ENCODE data around the gene HOXA4. TPM values are rescaled to one million over a fixed set of nuclear protein-coding genes. Genes with fewer than 3 reads are reported as not detected.

Gene HOXA4
- total and polyA plus RNA-seq, 3 experiments from 2014 or later = 0.11 to 0.20 TPM; not detected in 1

DNA sequence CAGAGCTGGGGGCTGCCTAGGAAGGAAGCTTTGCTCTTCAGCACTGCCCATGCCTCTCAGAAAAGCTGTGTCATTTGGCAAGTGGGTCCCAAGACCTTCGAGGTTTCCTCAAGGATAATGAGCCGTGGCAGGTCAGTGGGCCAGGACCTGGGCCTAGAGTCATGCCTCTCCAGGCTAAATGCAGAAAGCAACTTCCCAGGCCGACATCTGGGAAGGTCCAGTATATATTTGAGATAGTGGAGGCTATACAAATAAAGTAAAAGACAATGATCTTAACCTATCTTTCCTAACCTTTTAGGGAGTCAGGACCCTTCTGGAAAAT is 45.9 kb upstream of the HOXA4 start:
- CTCF ChIA-PET = interaction anchor here (1.0 to 5.2 kb wide), 5 partner anchors 10 to 494 kb away, joined by 3 to 31 read pairs (median 4); no protein-coding TSS in a partner anchor
- H3K27ac ChIP-seq (ENCODE audit: low read depth, low read length) = no peak overlapping the region
- Mint-ChIP-seq H3K27me3 (peaks cover 58 to 75% of the 10 kb centered on the region in 2 donors), H3K9me3 (peaks cover 0 to 11% (median 3%) of the 10 kb centered on the region in 5 donors), H3K4me1 (peaks cover 19 to 26% (median 19%) of the 10 kb centered on the region in 3 donors), H3K4me3 (peak overlapping the region in 1 of 7 donors; percentile 34), H3K27ac (peak overlapping the region in 1 of 8 donors; percentile 23), H3K36me3 (no peaks in the 10 kb centered on the region)
- peak in 1 of 5 donors; percentile 18 for DNase-seq
- no peaks in the 10 kb centered on the region for H3K36me3 ChIP-seq (ENCODE audit: insufficient read depth, low read length)
- POLR2A ChIA-PET = no interaction called here
- peaks cover 50% of the 10 kb centered on the region for H3K27me3 ChIP-seq (ENCODE audit: insufficient read depth, low read length, poor library complexity, severe bottlenecking)
- H3K9me3 ChIP-seq (ENCODE audit: low read length) = no peaks in the 10 kb centered on the region
- H3K4me3 ChIP-seq (ENCODE audit: low read length) = no peak overlapping the region
- peaks cover 29% of the 10 kb centered on the region for H3K4me1 ChIP-seq (ENCODE audit: insufficient read depth, low read length)

DNA sequence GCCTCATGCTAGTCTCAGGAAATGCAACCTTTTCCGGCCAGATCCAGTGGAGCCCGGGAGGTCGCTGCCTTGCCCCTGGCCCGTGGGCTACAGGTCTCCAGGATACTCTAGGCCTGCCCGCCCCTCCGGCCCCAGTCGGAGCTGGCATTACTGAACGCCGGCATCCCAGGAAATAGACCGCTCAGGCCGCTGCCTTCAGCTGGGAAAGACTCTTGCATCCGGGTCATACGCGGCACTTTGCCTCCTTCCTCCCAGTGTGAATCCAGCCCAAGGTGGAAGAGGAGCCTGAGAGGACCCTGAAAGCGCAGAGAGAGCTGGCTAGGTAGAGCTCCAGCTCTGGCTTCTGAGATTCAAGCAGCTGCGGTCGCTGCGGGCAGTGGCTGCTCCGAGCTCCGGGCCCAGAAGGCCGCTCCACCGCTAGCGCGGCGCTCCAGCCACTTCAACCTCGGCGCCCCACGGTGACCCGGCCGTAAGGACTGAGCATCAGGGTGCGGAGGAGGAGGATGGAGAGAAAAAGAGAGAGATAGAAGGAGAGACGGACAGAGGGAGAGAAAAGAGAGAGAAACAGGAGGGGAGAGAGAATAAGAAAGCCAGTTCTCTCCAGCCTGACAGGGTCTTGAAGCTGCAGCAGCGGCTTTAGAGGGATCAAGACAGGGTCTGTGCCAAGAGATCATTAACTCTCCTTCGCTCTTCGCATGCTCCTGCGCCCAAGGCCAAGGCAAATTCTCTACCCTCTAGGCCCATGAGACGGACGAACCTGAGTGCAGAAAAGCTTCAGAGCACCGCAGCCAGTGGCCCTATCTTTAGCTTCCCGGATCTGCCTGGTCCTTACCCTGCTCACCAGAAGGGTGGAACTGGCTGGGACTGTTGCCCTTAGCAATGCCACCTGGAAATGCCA is 45.3 kb upstream of the HOXA4 start:
- Mint-ChIP-seq H3K27me3 (peaks cover 61 to 75% of the 10 kb centered on the region in 2 donors), H3K9me3 (peaks cover 0 to 11% (median 3%) of the 10 kb centered on the region in 5 donors), H3K36me3 (no peaks in the 10 kb centered on the region), H3K4me3 (peak overlapping the region in 1 of 7 donors; percentile 54), H3K4me1 (peaks cover 20 to 27% (median 22%) of the 10 kb centered on the region in 3 donors), H3K27ac (no peak overlapping the region)
- Histone ChIP-seq H3K4me3 (ENCODE audit: low read length) (no peak overlapping the region), H3K9me3 (ENCODE audit: low read length) (no peaks in the 10 kb centered on the region), H3K27me3 (ENCODE audit: insufficient read depth, low read length, poor library complexity, severe bottlenecking) (peaks cover 56% of the 10 kb centered on the region), H3K4me1 (ENCODE audit: insufficient read depth, low read length) (peaks cover 29% of the 10 kb centered on the region), H3K27ac (ENCODE audit: low read depth, low read length) (no peak overlapping the region), H3K36me3 (ENCODE audit: insufficient read depth, low read length) (no peaks in the 10 kb centered on the region)
- ChIA-PET POLR2A (no interaction called here), CTCF (interaction anchor here (1.0 to 5.2 kb wide), 7 partner anchors 9 to 493 kb away, joined by 3 to 31 read pairs (median 4); no protein-coding TSS in a partner anchor)
- peak in 1 of 5 donors; percentile 24 for DNase-seq

DNA sequence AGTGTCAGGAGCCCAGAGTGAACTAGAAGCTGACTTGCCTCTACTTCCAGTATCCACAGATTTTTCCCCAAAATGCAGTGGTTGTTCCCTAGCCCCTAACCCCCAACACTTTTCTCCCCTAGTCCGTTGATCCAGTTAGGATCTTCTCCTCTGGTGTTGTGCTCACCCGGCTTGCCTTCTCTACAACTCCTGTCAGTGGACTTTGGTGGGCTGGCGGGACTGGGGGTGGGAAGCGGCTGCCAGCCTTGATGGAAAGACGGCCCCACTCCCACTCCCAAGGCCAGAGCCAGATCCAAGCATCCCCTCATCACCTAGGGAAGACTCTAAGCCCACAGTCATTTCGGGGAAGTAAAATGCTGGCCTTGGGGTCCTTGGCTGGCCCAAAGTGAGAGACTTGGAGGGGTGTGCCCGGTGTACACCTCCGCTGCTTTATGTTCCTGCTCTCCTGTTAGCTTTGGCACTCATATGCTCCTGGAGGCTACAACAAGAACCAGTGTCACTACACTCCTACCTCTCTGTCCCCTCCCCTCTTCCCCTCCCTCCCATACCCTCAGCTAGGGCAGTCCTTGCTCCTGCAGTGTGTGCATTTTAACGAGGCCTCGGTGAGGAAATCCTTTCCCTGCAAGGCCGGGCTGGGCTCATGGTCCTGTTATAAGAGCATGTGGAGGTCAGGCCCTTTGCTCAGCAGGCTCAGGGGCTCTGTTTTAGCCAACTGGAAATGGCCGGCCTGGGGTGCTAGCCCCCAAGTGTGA is 44.5 kb upstream of the HOXA4 start:
- peaks cover 65 to 78% of the 10 kb centered on the region in 2 donors for H3K27me3 Mint-ChIP-seq
- H3K4me1 Mint-ChIP-seq = peaks cover 20 to 28% (median 22%) of the 10 kb centered on the region in 3 donors
- H3K27ac Mint-ChIP-seq = peak overlapping the region in 2 of 8 donors; percentile 33 to 65
- peak in 1 of 5 donors; percentile 27 for DNase-seq
- CTCF ChIA-PET = interaction anchor here (0.8 to 5.2 kb wide), 6 partner anchors 9 to 24 kb away, joined by 3 to 31 read pairs (median 5); no protein-coding TSS in a partner anchor
- H3K9me3 ChIP-seq (ENCODE audit: low read length) = no peaks in the 10 kb centered on the region
- H3K9me3 Mint-ChIP-seq = peaks cover 0 to 11% (median 3%) of the 10 kb centered on the region in 5 donors
- POLR2A ChIA-PET = no interaction called here
- peaks cover 32% of the 10 kb centered on the region for H3K4me1 ChIP-seq (ENCODE audit: insufficient read depth, low read length)
- no peaks in the 10 kb centered on the region for H3K36me3 Mint-ChIP-seq
- peak overlapping the region; percentile 2 to 83 (median 54) for H3K4me3 Mint-ChIP-seq
- H3K36me3 ChIP-seq (ENCODE audit: insufficient read depth, low read length) = no peaks in the 10 kb centered on the region
- H3K4me3 ChIP-seq (ENCODE audit: low read length) = no peak overlapping the region
- H3K27me3 ChIP-seq (ENCODE audit: insufficient read depth, low read length, poor library complexity, severe bottlenecking) = peaks cover 64% of the 10 kb centered on the region
- H3K27ac ChIP-seq (ENCODE audit: low read depth, low read length) = no peak overlapping the region

DNA sequence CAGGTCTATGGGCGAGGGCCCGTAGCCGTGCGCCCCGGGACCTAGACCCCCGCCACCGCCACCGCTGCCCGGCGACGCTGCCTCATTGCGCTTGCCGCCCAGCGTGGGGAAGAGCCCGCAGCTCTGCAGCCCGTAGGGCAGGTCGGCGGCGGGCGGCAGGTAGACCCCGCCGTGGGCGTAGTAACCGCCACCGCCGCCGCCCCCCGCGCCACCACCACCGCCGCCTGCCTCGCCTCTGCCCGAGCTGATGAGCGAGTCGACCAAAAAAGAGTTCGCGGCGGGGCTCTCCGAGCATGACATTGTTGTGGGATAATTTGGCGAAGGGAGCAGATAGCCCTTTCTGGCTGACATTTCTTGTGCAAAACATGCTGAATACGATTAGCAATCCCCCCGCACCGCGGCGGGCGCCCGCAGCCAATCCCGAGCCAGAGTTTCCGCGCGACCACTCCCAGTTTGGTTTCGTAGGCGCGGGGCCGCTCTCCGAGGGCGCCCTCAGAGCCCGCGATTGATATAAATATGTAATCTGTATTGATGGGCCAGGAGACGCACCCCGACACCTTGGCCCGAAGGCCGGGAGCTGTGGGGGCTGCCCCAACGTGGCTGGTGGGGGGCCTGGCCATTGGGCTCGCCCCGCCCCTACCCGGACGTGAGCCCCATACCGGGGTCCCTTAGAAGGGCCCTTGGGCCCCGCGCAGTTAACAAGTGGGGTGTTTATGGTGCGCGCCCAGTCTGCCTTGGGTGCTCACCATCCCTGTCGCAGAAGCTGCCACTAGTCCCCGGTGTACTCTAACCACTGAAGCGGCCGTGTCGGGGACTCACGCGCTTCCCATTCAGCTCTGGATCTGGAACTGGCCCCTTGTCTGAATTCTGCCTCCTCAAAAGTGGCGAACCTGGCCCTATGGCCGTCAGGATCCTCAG is 43.7 kb upstream of the HOXA4 start, which contains the start of gene HOXA10:
HOXA10 (minus strand) TSS at position 365 of the 918 bp plus-strand sequence; CDS start at position 351, 14 bp downstream.
- Mint-ChIP-seq H3K4me1 (peaks cover 14 to 28% (median 16%) of the 10 kb centered on the region in 3 donors), H3K9me3 (peaks cover 0 to 13% (median 3%) of the 10 kb centered on the region in 5 donors), H3K27ac (peak within 1 kb of the TSS in 3 of 8 donors; percentile 24 to 65 (median 33)), H3K36me3 (no peaks in the 10 kb centered on the region), H3K4me3 (peak within 1 kb of the TSS; percentile 53 to 83 (median 62)), H3K27me3 (peaks cover 60 to 75% of the 10 kb centered on the region in 2 donors)
- Histone ChIP-seq H3K36me3 (ENCODE audit: insufficient read depth, low read length) (no peaks in the 10 kb centered on the region), H3K9me3 (ENCODE audit: low read length) (no peaks in the 10 kb centered on the region), H3K4me1 (ENCODE audit: insufficient read depth, low read length) (peaks cover 31% of the 10 kb centered on the region), H3K27me3 (ENCODE audit: insufficient read depth, low read length, poor library complexity, severe bottlenecking) (peaks cover 65% of the 10 kb centered on the region), H3K27ac (ENCODE audit: low read depth, low read length) (no peak within 1 kb of the TSS), H3K4me3 (ENCODE audit: low read length) (peak within 1 kb of the TSS; percentile 22)
- peak in 1 of 5 donors; percentile 38 for DNase-seq
- POLR2A ChIA-PET = no interaction called here
- CTCF ChIA-PET = interaction anchor here (0.8 to 2.1 kb wide), 3 partner anchors 12 to 24 kb away, joined by 3 to 6 read pairs (median 4); no protein-coding TSS in a partner anchor

DNA sequence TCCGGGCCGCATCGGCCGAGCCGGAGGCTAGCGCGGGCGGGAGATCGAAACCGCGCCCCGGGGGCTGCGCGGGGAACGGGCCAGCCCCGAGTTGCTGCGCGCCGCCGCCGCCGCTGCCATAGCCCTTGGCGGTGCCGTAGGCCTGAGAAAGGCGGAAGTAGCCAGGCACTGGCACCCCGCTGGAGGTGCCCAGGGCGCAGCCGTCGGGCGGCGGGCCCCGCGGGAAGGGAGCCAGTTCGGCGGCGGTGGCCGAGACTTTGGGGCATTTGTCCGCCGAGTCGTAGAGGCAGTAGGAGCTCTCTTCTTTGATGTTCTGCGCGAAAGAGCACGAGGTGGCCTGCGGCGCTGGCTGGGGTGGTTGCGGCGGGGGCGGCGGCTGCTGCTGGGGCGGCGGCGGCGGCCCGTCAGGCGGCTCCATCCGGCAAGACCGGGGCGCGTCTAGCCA is 43.0 kb upstream of the HOXA4 start:
- CTCF ChIA-PET = interaction anchor here (1.1 to 4.0 kb wide), 6 partner anchors 9 to 486 kb away, joined by 3 to 26 read pairs (median 4); partner anchors contain the start of gene HOXA11
- no peak overlapping the region for H3K27ac Mint-ChIP-seq

DNA sequence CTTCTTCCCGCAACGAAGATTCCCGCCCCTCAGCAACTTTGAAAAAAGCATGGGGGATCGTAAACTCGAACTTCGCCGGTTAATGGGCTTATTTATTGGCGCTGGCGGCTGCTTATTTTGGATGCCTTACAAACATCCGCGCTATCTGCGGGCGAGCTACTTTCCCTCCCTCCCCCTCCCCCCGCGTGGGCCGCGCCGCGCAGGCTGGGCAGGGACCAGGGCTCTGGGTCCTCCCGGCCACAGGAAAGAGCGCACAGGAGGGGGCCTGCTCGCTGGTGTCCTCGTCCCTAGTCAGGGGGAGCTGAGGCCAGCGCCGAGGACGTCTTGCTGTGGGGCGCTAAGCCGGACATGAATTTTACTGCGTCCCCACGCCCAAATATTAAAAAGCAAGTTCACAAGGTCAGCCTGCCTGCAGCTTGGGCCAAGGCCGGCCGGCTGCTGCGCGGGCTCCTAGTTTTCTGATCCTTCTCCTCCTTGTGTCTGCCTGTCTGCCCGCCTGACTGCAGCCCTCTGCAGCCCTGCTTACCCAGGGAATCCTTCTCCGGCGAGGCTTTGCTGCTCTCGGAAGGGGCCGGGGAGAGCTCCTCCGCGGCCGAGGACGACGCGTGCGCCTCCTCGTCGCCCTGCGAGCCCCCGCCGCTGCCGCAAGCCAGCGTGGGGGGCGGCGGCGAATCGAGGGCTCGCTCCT is 42.4 kb upstream of the HOXA4 start:
- Histone ChIP-seq H3K27me3 (ENCODE audit: insufficient read depth, low read length, poor library complexity, severe bottlenecking) (peaks cover 67% of the 10 kb centered on the region), H3K36me3 (ENCODE audit: insufficient read depth, low read length) (no peaks in the 10 kb centered on the region), H3K4me1 (ENCODE audit: insufficient read depth, low read length) (peaks cover 31% of the 10 kb centered on the region), H3K4me3 (ENCODE audit: low read length) (peak overlapping the region; percentile 22), H3K27ac (ENCODE audit: low read depth, low read length) (no peak overlapping the region), H3K9me3 (ENCODE audit: low read length) (no peaks in the 10 kb centered on the region)
- H3K27me3 Mint-ChIP-seq = peaks cover 63 to 74% of the 10 kb centered on the region in 2 donors
- H3K36me3 Mint-ChIP-seq = no peaks in the 10 kb centered on the region
- H3K27ac Mint-ChIP-seq = peak overlapping the region in 2 of 8 donors; percentile 60 to 82
- H3K9me3 Mint-ChIP-seq = peaks cover 0 to 16% (median 5%) of the 10 kb centered on the region in 5 donors
- peak overlapping the region in 6 of 7 donors; percentile 56 to 86 (median 74) for H3K4me3 Mint-ChIP-seq
- peaks cover 19 to 33% (median 22%) of the 10 kb centered on the region in 3 donors for H3K4me1 Mint-ChIP-seq
- CTCF ChIA-PET = interaction anchor here (0.7 to 4.0 kb wide), 7 partner anchors 10 to 486 kb away, joined by 3 to 26 read pairs (median 4); partner anchors contain the start of genes HOXA11 and HOXA6
- POLR2A ChIA-PET = interaction anchor here (0.8 kb wide), 1 partner anchor 13 kb away, joined by 3 read pairs; no protein-coding TSS in a partner anchor
- peak in 1 of 5 donors; percentile 46 for DNase-seq

More for the DNA sequence above, 43.0 kb upstream of the HOXA4 start:
- H3K4me3 Mint-ChIP-seq = peak overlapping the region in 1 of 7 donors; percentile 22
- Histone ChIP-seq H3K36me3 (ENCODE audit: insufficient read depth, low read length) (no peaks in the 10 kb centered on the region), H3K4me1 (ENCODE audit: insufficient read depth, low read length) (peaks cover 31% of the 10 kb centered on the region), H3K27me3 (ENCODE audit: insufficient read depth, low read length, poor library complexity, severe bottlenecking) (peaks cover 65% of the 10 kb centered on the region), H3K27ac (ENCODE audit: low read depth, low read length) (no peak overlapping the region), H3K4me3 (ENCODE audit: low read length) (no peak overlapping the region), H3K9me3 (ENCODE audit: low read length) (no peaks in the 10 kb centered on the region)
- POLR2A ChIA-PET = no interaction called here
- H3K27me3 Mint-ChIP-seq = peaks cover 61 to 74% of the 10 kb centered on the region in 2 donors
- DNase-seq = peak in 1 of 5 donors; percentile 54
- H3K4me1 Mint-ChIP-seq = peaks cover 18 to 32% (median 19%) of the 10 kb centered on the region in 3 donors
- H3K36me3 Mint-ChIP-seq = no peaks in the 10 kb centered on the region
- H3K9me3 Mint-ChIP-seq = peaks cover 0 to 15% (median 5%) of the 10 kb centered on the region in 5 donors
